ENCODE results near the gene GZF1.

GZF1 gene

DNA sequence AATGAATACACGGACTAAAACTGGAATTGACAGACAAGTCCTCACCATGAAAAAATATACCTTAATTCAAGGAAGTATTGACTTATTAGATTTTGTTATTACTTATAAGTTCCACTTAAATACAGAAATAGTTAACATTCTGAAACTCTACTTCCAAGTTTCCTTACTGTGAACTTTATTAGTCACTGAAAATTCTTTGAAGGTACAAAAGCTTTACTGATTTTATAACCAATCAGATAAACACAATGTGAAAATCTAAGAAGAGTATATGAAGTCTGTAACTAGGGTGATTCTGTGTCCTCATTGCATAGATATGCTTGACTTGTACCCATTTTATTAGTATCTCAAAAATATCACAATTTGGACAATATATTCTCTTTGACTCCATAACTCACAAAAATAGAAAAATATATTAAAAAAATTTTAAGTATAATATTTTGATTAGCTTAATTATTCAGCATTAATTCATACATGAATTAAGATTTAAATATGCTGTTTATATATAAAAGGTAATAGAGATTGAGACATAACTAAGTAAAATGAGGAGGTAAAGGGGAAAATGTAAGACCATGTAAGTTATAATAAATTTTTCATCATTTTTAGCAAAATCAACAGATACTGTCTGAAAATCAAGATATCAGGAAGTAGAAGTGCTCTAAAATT is 52.7 kb downstream of the GZF1 start:
- TF ChIP-seq, protein P1, sequence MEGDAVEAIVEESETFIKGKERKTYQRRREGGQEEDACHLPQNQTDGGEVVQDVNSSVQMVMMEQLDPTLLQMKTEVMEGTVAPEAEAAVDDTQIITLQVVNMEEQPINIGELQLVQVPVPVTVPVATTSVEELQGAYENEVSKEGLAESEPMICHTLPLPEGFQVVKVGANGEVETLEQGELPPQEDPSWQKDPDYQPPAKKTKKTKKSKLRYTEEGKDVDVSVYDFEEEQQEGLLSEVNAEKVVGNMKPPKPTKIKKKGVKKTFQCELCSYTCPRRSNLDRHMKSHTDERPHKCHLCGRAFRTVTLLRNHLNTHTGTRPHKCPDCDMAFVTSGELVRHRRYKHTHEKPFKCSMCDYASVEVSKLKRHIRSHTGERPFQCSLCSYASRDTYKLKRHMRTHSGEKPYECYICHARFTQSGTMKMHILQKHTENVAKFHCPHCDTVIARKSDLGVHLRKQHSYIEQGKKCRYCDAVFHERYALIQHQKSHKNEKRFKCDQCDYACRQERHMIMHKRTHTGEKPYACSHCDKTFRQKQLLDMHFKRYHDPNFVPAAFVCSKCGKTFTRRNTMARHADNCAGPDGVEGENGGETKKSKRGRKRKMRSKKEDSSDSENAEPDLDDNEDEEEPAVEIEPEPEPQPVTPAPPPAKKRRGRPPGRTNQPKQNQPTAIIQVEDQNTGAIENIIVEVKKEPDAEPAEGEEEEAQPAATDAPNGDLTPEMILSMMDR (IDR thresholded peaks at IDR 0.05; ENCODE audit: insufficient read depth, missing control alignments), result no peak
- FAIRE-seq (no peak), DNase-seq (ENCODE audit: insufficient read length, low spot score) (no peak)

DNA sequence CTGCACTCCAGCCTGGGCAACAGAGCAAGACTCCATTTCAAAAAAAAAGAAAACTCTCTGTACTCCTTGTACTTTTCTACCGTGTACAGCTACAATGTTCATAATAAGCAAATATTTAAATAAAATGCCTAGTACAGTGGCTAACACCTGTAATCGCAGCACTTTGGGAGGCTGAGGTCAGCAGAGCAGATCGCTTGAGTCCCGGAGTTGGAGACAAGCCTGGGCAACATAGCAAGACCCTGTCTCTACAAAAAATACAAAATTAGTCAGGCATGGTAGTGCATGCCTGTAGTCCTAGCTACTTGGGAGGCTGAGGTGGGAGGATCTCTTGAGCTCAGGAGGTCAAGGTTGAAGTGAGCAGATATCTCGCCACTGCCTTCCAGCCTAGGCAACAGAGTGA is 53.6 kb downstream of the GZF1 start:
- DNase-seq (ENCODE audit: insufficient read length, low spot score), result no peak
- FAIRE-seq, result no peak
- TF ChIP-seq, protein P1 (IDR thresholded peaks at IDR 0.05; ENCODE audit: insufficient read depth, missing control alignments), result no peak

DNA sequence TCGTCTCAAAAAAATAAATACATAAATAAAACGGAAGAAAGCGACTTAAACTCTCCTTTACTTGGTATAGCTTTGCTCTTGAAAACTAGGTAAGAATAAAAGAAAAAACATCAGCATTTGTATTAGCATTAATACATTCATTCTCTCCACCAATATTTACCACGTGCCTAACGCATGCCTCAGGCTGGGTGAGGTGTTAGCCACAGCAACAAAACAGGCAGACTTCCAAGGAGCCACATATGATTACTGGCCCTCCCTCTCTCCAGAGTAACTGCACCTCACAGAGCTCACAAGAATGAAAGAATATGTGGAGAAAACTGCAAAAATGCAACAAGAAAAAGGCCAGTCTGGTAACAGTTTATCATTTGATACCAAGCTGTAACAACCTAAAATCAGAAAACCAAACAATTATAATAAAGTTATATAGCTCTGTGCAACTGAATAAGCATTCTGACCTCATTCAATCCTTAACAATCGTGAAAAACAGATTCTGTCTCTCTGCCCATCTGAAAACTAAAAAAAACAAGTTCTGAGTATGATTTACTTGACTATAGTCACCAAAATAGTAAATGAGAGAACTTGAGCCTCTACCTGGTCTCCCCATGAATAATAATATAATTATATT is 54.1 kb downstream of the GZF1 start:
- TF ChIP-seq, protein P1 (IDR thresholded peaks at IDR 0.05; ENCODE audit: insufficient read depth, missing control alignments), result no peak
- FAIRE-seq, result no peak
- no peak for DNase-seq (ENCODE audit: insufficient read length, low spot score)

DNA sequence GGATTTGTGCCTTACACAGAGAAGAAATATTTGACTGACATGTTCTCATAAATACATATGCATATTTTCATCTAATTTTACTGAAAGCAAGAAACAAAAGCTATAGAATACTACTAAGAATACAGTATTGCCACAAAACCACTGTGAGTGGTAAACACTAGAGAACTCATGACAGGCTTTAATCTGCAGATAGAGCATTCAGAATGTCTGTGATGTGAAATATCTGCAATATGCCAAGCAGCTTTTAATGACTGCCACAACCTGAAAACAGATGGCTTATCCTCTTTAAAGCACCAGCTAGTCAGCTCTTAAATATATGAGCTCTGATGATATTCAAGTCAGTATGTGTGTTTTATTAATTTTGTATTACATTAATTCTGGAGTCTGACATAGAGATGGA is 55.9 kb downstream of the GZF1 start:
- no peak for FAIRE-seq

DNA sequence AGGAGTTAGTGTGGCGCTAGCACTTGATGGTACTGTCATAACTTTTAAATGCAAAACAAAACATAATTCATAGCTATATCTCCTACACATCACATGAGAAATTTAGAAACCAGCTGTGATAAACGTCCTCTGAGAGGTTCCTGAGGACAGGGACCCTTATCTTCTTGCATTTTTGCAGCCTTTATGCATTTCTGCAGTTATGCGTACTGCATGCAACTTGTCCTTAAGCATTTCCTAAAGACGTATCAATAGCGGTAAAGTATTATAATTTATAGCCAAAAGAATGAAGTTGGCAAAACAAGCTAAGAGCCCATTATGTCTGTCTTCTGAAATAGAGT is 57.6 kb downstream of the GZF1 start:
- FAIRE-seq (no peak), DNase-seq (ENCODE audit: insufficient read length, low spot score) (no peak)
- TF ChIP-seq, protein P1 (IDR thresholded peaks at IDR 0.05; ENCODE audit: insufficient read depth, missing control alignments), result no peak

More for the DNA sequence above, 55.9 kb downstream of the GZF1 start:
- TF ChIP-seq, protein P1 (IDR thresholded peaks at IDR 0.05; ENCODE audit: insufficient read depth, missing control alignments), result no peak
- peak; percentile 15 for DNase-seq (ENCODE audit: insufficient read length, low spot score)

DNA sequence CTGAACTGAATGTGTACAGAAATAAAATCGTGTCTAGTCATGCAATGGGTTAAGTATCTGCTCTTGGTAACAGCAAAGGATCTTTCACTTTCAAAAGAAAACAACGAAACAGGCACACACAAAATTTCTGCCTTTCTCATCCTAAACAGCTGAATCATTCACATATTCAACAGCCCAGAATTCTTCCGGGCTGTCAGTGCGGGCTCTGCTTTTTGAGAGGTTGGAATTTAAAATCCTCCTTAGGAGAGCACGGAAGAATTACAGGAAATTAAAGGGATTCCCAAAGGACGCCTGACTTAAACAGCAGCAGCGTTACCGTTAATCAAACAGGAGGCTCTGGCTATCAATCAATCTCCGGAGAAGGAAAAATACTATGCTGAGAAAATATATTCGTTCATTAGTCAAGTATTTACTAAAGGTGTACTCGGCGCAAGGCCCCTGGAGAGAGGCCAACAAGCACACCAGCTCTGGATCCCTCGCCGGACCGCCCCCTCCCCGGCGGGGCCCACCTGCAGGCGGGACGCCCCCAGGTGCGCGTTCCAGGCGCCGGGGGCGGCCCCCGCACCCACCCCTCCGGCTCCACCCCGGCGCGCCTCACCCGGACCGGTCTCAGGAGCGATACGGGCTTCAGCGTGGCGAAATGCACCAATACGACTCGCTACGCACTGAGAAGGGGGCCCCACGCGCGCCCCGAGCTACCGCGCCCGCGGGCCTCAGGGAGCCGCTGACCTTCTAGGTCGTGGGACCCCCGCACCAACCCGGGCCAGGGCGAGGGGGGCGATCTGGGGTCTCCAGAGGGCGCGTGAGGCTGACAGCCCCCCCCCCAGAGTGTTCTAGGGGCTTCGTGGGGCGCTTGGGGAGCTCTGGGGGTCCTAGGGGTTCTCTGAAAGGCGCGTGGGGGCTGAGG is 58.3 kb downstream of the GZF1 start:
- no peak for FAIRE-seq
- TF ChIP-seq, protein P1 (IDR thresholded peaks at IDR 0.05; ENCODE audit: insufficient read depth, missing control alignments), result no peak
- no peak for DNase-seq (ENCODE audit: insufficient read length, low spot score)

Data from D721Med (cell line).